Adrenal gland (tissue), 5 donors: ENCODE measurements around the gene SPTBN1.

ENCODE experiments used
- POLR2A ChIP-seq, 2 donors: fragments of 450-650 bp; IDR thresholded peaks; one replicate each; pipeline ENCODE4 v1.6.1; 2017; ENCODE audit warnings: antibody characterized with exemption in 2 of 2, mild to moderate bottlenecking in 2 of 2, moderate library complexity in 1 of 2
- TF ChIP-seq, protein P1 (sequence below), 6 experiments: fragments of 450-650 bp in 4 of 6; fragments of 200-600 bp in 2 of 6; sonication (generic) in 1 of 6; IDR thresholded peaks; 1 replicate in 5 of 6; 2 replicates in 1 of 6; pipeline versions ENCODE4 v1.5.1 to v1.8.0; 2016 to 2021; ENCODE audit warnings: antibody characterized with exemption in 6 of 6, mild to moderate bottlenecking in 2 of 6, moderate library complexity in 1 of 6
- donor health status: DM: no; HTN: no; CAD: no.

DNA sequence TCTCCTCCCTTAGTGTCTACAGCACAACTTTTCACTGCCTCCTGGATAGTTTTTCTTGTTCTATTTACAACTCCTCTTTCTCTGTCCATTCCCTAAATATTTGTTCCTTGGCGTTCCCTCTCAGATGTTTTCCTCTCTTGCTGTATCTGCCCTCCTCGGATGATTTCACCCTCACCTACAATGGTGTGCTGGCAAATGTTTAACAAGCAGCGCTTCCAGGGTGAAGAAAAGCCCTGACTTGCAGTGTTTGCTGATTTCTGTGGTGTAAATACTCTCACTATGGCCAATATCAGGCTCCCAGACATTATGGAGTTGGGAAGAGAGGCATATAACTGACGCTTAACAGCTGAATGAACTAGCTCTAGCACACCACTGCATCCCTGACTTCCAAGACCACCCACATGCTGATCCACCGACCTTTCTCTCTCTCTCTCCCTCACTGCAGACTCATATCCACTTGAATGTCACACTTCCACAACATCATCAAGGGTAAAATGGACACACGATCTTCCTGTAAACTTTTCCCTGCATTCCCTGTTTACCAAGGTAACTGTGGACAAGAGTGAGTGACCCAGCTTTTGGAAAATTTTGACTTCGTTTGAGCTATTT lies 31.5 kb upstream of the SPTBN1 start:
- TF ChIP-seq, protein P1, sequence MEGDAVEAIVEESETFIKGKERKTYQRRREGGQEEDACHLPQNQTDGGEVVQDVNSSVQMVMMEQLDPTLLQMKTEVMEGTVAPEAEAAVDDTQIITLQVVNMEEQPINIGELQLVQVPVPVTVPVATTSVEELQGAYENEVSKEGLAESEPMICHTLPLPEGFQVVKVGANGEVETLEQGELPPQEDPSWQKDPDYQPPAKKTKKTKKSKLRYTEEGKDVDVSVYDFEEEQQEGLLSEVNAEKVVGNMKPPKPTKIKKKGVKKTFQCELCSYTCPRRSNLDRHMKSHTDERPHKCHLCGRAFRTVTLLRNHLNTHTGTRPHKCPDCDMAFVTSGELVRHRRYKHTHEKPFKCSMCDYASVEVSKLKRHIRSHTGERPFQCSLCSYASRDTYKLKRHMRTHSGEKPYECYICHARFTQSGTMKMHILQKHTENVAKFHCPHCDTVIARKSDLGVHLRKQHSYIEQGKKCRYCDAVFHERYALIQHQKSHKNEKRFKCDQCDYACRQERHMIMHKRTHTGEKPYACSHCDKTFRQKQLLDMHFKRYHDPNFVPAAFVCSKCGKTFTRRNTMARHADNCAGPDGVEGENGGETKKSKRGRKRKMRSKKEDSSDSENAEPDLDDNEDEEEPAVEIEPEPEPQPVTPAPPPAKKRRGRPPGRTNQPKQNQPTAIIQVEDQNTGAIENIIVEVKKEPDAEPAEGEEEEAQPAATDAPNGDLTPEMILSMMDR (IDR thresholded peaks at IDR 0.05) = no peak
- no peak for TF ChIP-seq POLR2A (IDR thresholded peaks at IDR 0.05)
